Measurements from ENCODE around the gene DMC1. TPM values are rescaled to one million over a fixed set of nuclear protein-coding genes. Genes with fewer than 3 reads are reported as not detected.

Gene DMC1
- total and polyA plus RNA-seq, 2 donors (not counting 3 experiments of a cell fraction or from before 2014, with no cell fraction given): 0.22 to 0.91 TPM

DNA sequence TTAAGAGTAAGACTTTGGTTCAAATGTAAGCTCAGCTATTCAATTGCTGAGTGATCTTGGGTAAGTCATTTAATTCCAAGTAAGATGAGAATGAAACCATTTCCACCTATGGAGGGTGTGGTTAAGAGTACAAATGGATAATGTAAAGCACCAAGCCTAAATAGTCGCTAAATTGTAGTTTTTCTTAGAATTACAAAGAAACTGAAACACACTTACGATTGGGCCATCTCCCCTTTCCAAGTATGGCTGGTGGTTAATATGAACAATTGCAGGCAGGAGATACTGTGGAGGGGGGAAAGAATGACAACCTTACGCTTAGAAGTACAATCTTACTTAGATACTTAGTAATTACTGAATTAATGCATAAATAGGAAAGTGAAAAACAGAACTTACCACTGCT is 72.1 kb downstream of the DMC1 start:
- Histone ChIP-seq H3K4me2 (ENCODE audit: insufficient read depth, low read length) (no peak overlapping the region), H3K4me3 (replicated peaks in 1 of 3; ENCODE audit: insufficient read depth in 1 of 3, low read depth in 1 of 3, low read length in 3 of 3) (no peak overlapping the region), H3K9ac (replicated peaks; ENCODE audit: extremely low read depth, insufficient read depth, low read length) (no peak overlapping the region), H2AFZ (ENCODE audit: low read depth, low read length) (no peak overlapping the region), H3K9me1 (replicated peaks; ENCODE audit: control insufficient read depth, extremely low read depth, insufficient read depth, low read length) (no peaks in the 10 kb centered on the region), H3K79me2 (ENCODE audit: control insufficient read depth, insufficient read depth, low read length) (peaks cover 88% of the 10 kb centered on the region), H3K9me3 (replicated peaks; ENCODE audit: control insufficient read depth, insufficient read depth, low read length) (no peaks in the 10 kb centered on the region), H3K4me1 (ENCODE audit: control insufficient read depth, extremely low read depth, insufficient read depth, low read length) (peaks cover 18% of the 10 kb centered on the region), H3K36me3 (ENCODE audit: control insufficient read depth in 2 of 2, extremely low read depth in 1 of 2, insufficient read depth in 2 of 2, low read length in 2 of 2) (peaks cover 46 to 71% of the 10 kb centered on the region in 2 experiments), H3K27ac (ENCODE audit: insufficient read depth, low read depth, low read length) (no peak overlapping the region), H3K27me3 (ENCODE audit: control insufficient read depth in 2 of 2, insufficient read depth in 2 of 2, low read length in 2 of 2) (no peaks in the 10 kb centered on the region), H4K20me1 (replicated peaks; ENCODE audit: control insufficient read depth, extremely low read depth, insufficient read depth, low read length) (peaks cover 26% of the 10 kb centered on the region)
- ChIA-PET CTCF (no interaction called here), POLR2A (no interaction called here)
- no peak for TF ChIP-seq MYC (IDR thresholded peaks at IDR 0.05; ENCODE audit: low read depth, low read length)
- no peak for TF ChIP-seq GATA2 (IDR thresholded peaks at IDR 0.05; ENCODE audit: insufficient read depth, insufficient read length, low read depth, low read length)
- TF ChIP-seq POLR2AphosphoS5 (IDR thresholded peaks at IDR 0.05; ENCODE audit: insufficient read depth, low read depth, low read length): no peak
- TF ChIP-seq EZH2 (IDR thresholded peaks at IDR 0.05; ENCODE audit: borderline replicate concordance, low read depth, low read length, severe bottlenecking): no peak
- TF ChIP-seq, protein P1, sequence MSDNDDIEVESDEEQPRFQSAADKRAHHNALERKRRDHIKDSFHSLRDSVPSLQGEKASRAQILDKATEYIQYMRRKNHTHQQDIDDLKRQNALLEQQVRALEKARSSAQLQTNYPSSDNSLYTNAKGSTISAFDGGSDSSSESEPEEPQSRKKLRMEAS (IDR thresholded peaks at IDR 0.05; ENCODE audit: insufficient read depth, insufficient read length): no peak
- TF ChIP-seq, protein P2, sequence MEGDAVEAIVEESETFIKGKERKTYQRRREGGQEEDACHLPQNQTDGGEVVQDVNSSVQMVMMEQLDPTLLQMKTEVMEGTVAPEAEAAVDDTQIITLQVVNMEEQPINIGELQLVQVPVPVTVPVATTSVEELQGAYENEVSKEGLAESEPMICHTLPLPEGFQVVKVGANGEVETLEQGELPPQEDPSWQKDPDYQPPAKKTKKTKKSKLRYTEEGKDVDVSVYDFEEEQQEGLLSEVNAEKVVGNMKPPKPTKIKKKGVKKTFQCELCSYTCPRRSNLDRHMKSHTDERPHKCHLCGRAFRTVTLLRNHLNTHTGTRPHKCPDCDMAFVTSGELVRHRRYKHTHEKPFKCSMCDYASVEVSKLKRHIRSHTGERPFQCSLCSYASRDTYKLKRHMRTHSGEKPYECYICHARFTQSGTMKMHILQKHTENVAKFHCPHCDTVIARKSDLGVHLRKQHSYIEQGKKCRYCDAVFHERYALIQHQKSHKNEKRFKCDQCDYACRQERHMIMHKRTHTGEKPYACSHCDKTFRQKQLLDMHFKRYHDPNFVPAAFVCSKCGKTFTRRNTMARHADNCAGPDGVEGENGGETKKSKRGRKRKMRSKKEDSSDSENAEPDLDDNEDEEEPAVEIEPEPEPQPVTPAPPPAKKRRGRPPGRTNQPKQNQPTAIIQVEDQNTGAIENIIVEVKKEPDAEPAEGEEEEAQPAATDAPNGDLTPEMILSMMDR (IDR thresholded peaks at IDR 0.05; ENCODE audit: extremely low read depth in 1 of 2, insufficient read depth in 1 of 2, low read depth in 1 of 2, low read length in 2 of 2): no peak
- TF ChIP-seq JUN (IDR thresholded peaks at IDR 0.05; ENCODE audit: borderline replicate concordance, insufficient read depth, insufficient read length, low read depth): no peak
- no peak for TF ChIP-seq POLR2A (IDR thresholded peaks at IDR 0.05; ENCODE audit: low read depth, low read length)
- TF ChIP-seq FOS (IDR thresholded peaks at IDR 0.05; ENCODE audit: borderline replicate concordance, insufficient read depth, low read length): no peak
- BruUV-seq (replicated peaks): no TSS peak
- dilution Hi-C loops (cut with MboI; ENCODE audit: extremely low pct_ligation_motif_present, low sequenced_read_pairs) (no loop called here), intact Hi-C loops (cut with micrococcal nuclease) (no loop called here)
- DNase-seq (ENCODE audit: low read depth, low spot score): no peak
- FAIRE-seq: no peak

Data from endothelial cell of umbilical vein (primary cell).